GM23338 (cell line): Measurements from ENCODE around the gene COA1. TPM values are rescaled to one million over a fixed set of nuclear protein-coding genes. Genes with fewer than 3 reads are reported as not detected.

Experiments
- ATAC-seq: fragments of 200-7000 bp; cut with Tn5 transposase; 3 replicates; pipeline ENCODE4 v1.9.1; 2020
- DNase-seq: peaks from one replicate; pipeline ENCODE4 v3.0.0-alpha.2; 2015; ENCODE audit warnings: low spot score
- H2AFZ ChIP-seq: fragments of 200-600 bp; sonication (generic); 2 replicates; pipeline ENCODE4 v1.8.0; 2016; ENCODE audit warnings: antibody characterized with exemption, mild to moderate bottlenecking, moderate library complexity
- H3F3A ChIP-seq: fragments of 200-600 bp; sonication (generic); replicated peaks from 2 replicates; pipeline ENCODE4 v1.8.0; 2017; ENCODE audit warnings: antibody characterized with exemption, mixed run types, low read depth
- H3K27ac ChIP-seq: fragments of 200-600 bp; sonication (generic); 2 replicates; pipeline ENCODE4 v1.6.1; 2016; ENCODE audit warnings: low read depth
- H3K27me3 ChIP-seq: fragments of 200-600 bp; sonication (generic); 2 replicates; pipeline ENCODE4 v1.8.0; 2016; ENCODE audit warnings: mild to moderate bottlenecking, mixed run types, moderate library complexity; ENCODE audit not compliant: insufficient read depth
- H3K36me3 ChIP-seq: fragments of 200-600 bp; sonication (generic); 2 replicates; pipeline ENCODE4 v1.8.0; 2016; ENCODE audit warnings: mild to moderate bottlenecking; ENCODE audit not compliant: insufficient read depth
- H3K4me1 ChIP-seq: fragments of 200-600 bp; sonication (generic); 2 replicates; pipeline ENCODE4 v1.8.0; 2016; ENCODE audit warnings: mild to moderate bottlenecking, moderate library complexity; ENCODE audit not compliant: insufficient read depth
- H3K4me2 ChIP-seq: fragments of 200-600 bp; sonication (generic); 2 replicates; pipeline ENCODE4 v1.7.1; 2017; ENCODE audit warnings: mixed run types
- H3K4me3 ChIP-seq: fragments of 200-600 bp; sonication (generic); 2 replicates; pipeline ENCODE4 v1.6.1; 2016; ENCODE audit warnings: mixed run types
- H3K79me2 ChIP-seq: fragments of 200-600 bp; sonication (generic); replicated peaks from 2 replicates; pipeline ENCODE4 v1.8.0; 2017; ENCODE audit warnings: mild to moderate bottlenecking; ENCODE audit not compliant: insufficient read depth
- H3K9me2 ChIP-seq: fragments of 200-600 bp; sonication (generic); 2 replicates; pipeline ENCODE4 v1.8.0; 2017; ENCODE audit not compliant: insufficient read depth
- H4K20me1 ChIP-seq: fragments of 200-600 bp; sonication (generic); replicated peaks from 2 replicates; pipeline ENCODE4 v1.8.0; 2017; ENCODE audit warnings: mild to moderate bottlenecking; ENCODE audit not compliant: insufficient read depth
- H3K27ac Mint-ChIP-seq: 2 replicates; pipeline ENCODE4 v1.8.0; 2020; ENCODE audit warnings: inconsistent platforms, mild to moderate bottlenecking, moderate library complexity, mixed read lengths
- H3K27me3 Mint-ChIP-seq: 3 replicates; pipeline ENCODE4 v1.8.0; 2022; ENCODE audit warnings: low read depth, mild to moderate bottlenecking, moderate library complexity, mixed read lengths, inconsistent platforms; ENCODE audit not compliant: insufficient read depth, poor library complexity
- H3K36me3 Mint-ChIP-seq: 3 replicates; pipeline ENCODE4 v1.8.0; 2021; ENCODE audit warnings: low read depth, mild to moderate bottlenecking, inconsistent platforms, moderate library complexity, mixed read lengths
- H3K4me1 Mint-ChIP-seq: 3 replicates; pipeline ENCODE4 v1.8.0; 2020; ENCODE audit warnings: mild to moderate bottlenecking, inconsistent platforms, mixed read lengths
- H3K4me3 Mint-ChIP-seq: 3 replicates; pipeline ENCODE4 v1.8.0; 2021; ENCODE audit warnings: moderate library complexity, mild to moderate bottlenecking, inconsistent platforms, mixed read lengths
- H3K9me3 Mint-ChIP-seq: 3 replicates; pipeline ENCODE4 v1.8.0; 2020; ENCODE audit warnings: moderate library complexity, mild to moderate bottlenecking, inconsistent platforms, mixed read lengths
- EZH2 ChIP-seq: fragments of 200-600 bp; sonication (generic); IDR thresholded peaks from one replicate; pipeline ENCODE4 v1.8.0; 2017; ENCODE audit warnings: antibody characterized with exemption, mild to moderate bottlenecking, low read depth; ENCODE audit not compliant: unreplicated experiment
- JUNB ChIP-seq: IDR thresholded peaks from one replicate; pipeline ENCODE4 v1.6.1; 2016; ENCODE audit warnings: antibody characterized with exemption; ENCODE audit not compliant: unreplicated experiment
- NANOG ChIP-seq: IDR thresholded peaks from 2 replicates; pipeline ENCODE4 v1.6.1; 2016; ENCODE audit warnings: antibody characterized with exemption, borderline replicate concordance
- POLR2AphosphoS5 ChIP-seq: IDR thresholded peaks from 2 replicates; pipeline ENCODE4 v1.6.1; 2016; ENCODE audit warnings: antibody characterized with exemption, low read depth
- REST ChIP-seq: IDR thresholded peaks from one replicate; pipeline ENCODE4 v1.6.1; 2018; ENCODE audit warnings: antibody characterized with exemption; ENCODE audit not compliant: unreplicated experiment
- STAT1 ChIP-seq: IDR thresholded peaks from one replicate; pipeline ENCODE4 v1.6.1; 2016; ENCODE audit warnings: antibody characterized with exemption; ENCODE audit not compliant: unreplicated experiment
- ZNF462 ChIP-seq: fragments of 250-450 bp; sonication (Bioruptor Pico); IDR thresholded peaks from 2 replicates; pipeline ENCODE4 v1.5.0; 2020; ENCODE audit warnings: mild to moderate bottlenecking, moderate library complexity
- polyA plus RNA-seq: library from polyadenylated mRNA; unstranded; fragments of >200 nt; fragmentation: Nextera tagmentation; extraction: Ambion mirVana; gene quantifications from 2 replicates; pipeline ENCODE4 v1.2.1, GENCODE V29; 2016
- total RNA-seq: library from RNA; depleted of rRNA; stranded (reverse); fragments of >200 nt; shearing (Covaris generic); gene quantifications from 2 replicates; pipeline ENCODE4 v1.2.3, GENCODE V29; 2014

The COA1 gene
- total and polyA plus RNA-seq, 2 experiments from 2014 or later = 156 to 158 TPM

GRCh38 chr7:43637114-43637806 is 92.1 kb downstream of the COA1 start (continued):
- TF ChIP-seq ZNF462 (CRISPR knock-in tag) = no peak

GRCh38 chr7:43636093-43636492 is 93.2 kb downstream of the COA1 start:
- no peak overlapping the region for H3K27ac Mint-ChIP-seq
- Histone ChIP-seq H3K4me3 (no peak overlapping the region), H3K4me2 (no peak overlapping the region), H4K20me1 (no peaks in the 10 kb centered on the region; the same call in 1 of the 2 replicates), H3K27ac (0 out of 2 replicates have a peak overlapping the region, but pooled peaks have one; percentile 5), H2AFZ (no peak overlapping the region), H3K4me1 (no peaks in the 10 kb centered on the region), H3K9me2 (no peaks in the 10 kb centered on the region), H3F3A (no peaks in the 10 kb centered on the region), H3K27me3 (no peaks in the 10 kb centered on the region), H3K79me2 (no peaks in the 10 kb centered on the region), H3K36me3 (peaks cover 31% of the 10 kb centered on the region)
- no peaks in the 10 kb centered on the region for H3K27me3 Mint-ChIP-seq
- ATAC-seq = no peak
- no peaks in the 10 kb centered on the region for H3K4me1 Mint-ChIP-seq
- H3K9me3 Mint-ChIP-seq = no peaks in the 10 kb centered on the region
- H3K4me3 Mint-ChIP-seq = no peak overlapping the region
- no peak for DNase-seq
- H3K36me3 Mint-ChIP-seq = peaks cover 82% of the 10 kb centered on the region
- TF ChIP-seq NANOG (no peak), EZH2 (no peak), STAT1 (no peak), JUNB (no peak), REST (no peak), POLR2AphosphoS5 (no peak)
